Measurements from ENCODE around the gene ID2. TPM values are rescaled to one million over a fixed set of nuclear protein-coding genes. Genes with fewer than 3 reads are reported as not detected.
A peak's percentile ranks its signal among the peaks of the same experiment; 100 is the strongest.

ID2 gene
- total RNA-seq, 1 donor from 2014 or later: 9.4 TPM

GRCh38 chr2:8643250-8643995 lies 38.4 kb upstream of the ID2 start:
- H3K4me1 Mint-ChIP-seq (ENCODE audit: unreplicated experiment): peaks cover 3% of the 10 kb centered on the region
- TF ChIP-seq CTCF (IDR thresholded peaks at IDR 0.05; ENCODE audit: unreplicated experiment): no peak
- no peaks in the 10 kb centered on the region for H3K9me3 Mint-ChIP-seq (ENCODE audit: unreplicated experiment)
- DNase-seq (ENCODE audit: low spot score): no peak
- H3K4me3 Mint-ChIP-seq (ENCODE audit: unreplicated experiment): no peak overlapping the region
- H3K36me3 Mint-ChIP-seq (ENCODE audit: low read depth, unreplicated experiment): peaks cover 7% of the 10 kb centered on the region
- no peak overlapping the region for H3K27ac Mint-ChIP-seq (ENCODE audit: unreplicated experiment)
- H3K27me3 Mint-ChIP-seq (ENCODE audit: unreplicated experiment): peaks cover 3% of the 10 kb centered on the region

- peaks cover 9% of the 10 kb centered on the region for H3K36me3 Mint-ChIP-seq (ENCODE audit: low read depth, unreplicated experiment)
- no peaks in the 10 kb centered on the region for H3K4me1 Mint-ChIP-seq (ENCODE audit: unreplicated experiment)
- no peak overlapping the region for H3K4me3 Mint-ChIP-seq (ENCODE audit: unreplicated experiment)
- H3K9me3 Mint-ChIP-seq (ENCODE audit: unreplicated experiment): no peaks in the 10 kb centered on the region
- no peak overlapping the region for H3K27ac Mint-ChIP-seq (ENCODE audit: unreplicated experiment)
- DNase-seq (ENCODE audit: low spot score): no peak
- H3K27me3 Mint-ChIP-seq (ENCODE audit: unreplicated experiment): peaks cover 2% of the 10 kb centered on the region
- TF ChIP-seq CTCF (IDR thresholded peaks at IDR 0.05; ENCODE audit: unreplicated experiment): no peak
Observed at GRCh38 chr2:8643996-8644356, 37.9 kb upstream of the ID2 start.

DNA sequence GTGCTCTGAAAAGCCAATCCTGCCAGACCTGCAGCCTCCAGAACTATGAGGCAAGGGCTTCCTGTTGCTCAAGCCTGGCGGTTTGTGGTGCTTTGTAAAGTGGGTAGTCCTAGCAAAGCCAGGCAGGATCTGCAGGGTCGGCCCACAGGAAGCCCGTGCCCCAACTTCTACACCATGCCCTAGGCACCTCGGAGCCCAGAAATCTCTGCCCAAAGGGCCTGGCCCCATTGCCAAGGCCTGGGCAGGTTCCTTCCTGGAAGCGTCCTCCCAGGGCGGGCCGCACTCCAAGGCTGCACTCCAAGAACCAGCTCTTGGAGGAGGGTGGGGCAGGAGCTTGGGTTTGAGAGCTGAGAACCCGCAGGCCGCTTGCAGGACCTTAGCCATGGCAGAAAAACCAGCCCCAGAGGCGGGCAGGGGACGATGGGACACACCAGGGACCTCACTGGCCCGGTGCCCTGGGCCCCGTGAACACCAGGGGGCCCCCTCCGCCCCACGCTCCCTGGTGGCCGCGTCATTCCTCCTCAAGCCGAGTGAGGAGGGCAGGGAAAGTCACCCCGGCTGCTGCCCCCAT lies 37.2 kb upstream of the ID2 start:
- Mint-ChIP-seq H3K27me3 (ENCODE audit: unreplicated experiment) (no peaks in the 10 kb centered on the region), H3K4me1 (ENCODE audit: unreplicated experiment) (no peaks in the 10 kb centered on the region), H3K27ac (ENCODE audit: unreplicated experiment) (no peak overlapping the region), H3K4me3 (ENCODE audit: unreplicated experiment) (no peak overlapping the region), H3K36me3 (ENCODE audit: low read depth, unreplicated experiment) (peaks cover 10% of the 10 kb centered on the region), H3K9me3 (ENCODE audit: unreplicated experiment) (no peaks in the 10 kb centered on the region)
- TF ChIP-seq CTCF (IDR thresholded peaks at IDR 0.05; ENCODE audit: unreplicated experiment): peak; percentile 16
- DNase-seq (ENCODE audit: low spot score): no peak

DNA sequence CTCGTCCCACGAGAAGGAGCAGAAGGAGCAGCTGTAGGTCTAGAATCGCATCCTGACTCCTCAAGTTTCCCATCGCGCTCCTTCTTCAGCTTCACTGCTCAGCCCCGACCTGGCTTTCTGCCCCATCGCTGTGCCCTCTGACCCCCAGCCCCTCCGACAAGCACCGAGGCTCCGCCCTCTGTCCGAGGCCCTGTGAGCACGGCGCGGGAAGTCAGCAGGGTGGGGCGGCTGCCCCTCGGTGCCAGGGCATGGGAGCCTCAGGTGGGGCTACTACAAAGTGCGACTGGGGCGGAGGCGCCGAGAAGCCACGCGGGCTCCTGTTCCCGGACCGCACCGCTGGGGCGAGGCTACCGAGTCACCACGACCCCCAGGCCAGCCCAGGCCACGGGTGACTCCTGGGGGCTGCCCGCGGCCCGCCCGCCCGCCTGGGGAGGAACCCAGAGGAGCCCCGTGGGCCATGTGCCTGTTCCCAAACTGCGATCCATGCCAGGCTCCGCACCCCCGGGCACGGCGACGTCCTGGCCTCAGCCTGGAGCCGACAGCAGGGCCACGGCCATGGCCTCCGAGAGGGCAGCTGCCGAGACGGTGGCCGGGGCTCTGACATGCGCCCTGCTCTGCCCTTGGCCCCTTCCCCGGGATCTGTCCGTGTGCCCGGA lies 36.6 kb upstream of the ID2 start:
- Mint-ChIP-seq H3K27me3 (ENCODE audit: unreplicated experiment) (no peaks in the 10 kb centered on the region), H3K36me3 (ENCODE audit: low read depth, unreplicated experiment) (peaks cover 10% of the 10 kb centered on the region), H3K4me1 (ENCODE audit: unreplicated experiment) (no peaks in the 10 kb centered on the region), H3K9me3 (ENCODE audit: unreplicated experiment) (no peaks in the 10 kb centered on the region), H3K4me3 (ENCODE audit: unreplicated experiment) (no peak overlapping the region), H3K27ac (ENCODE audit: unreplicated experiment) (no peak overlapping the region)
- DNase-seq (ENCODE audit: low spot score): no peak
- TF ChIP-seq CTCF (IDR thresholded peaks at IDR 0.05; ENCODE audit: unreplicated experiment): no peak

Measured in endothelial cell (in vitro differentiated cells).